Omental fat pad (tissue), 4 donors: ENCODE data around the gene UBE2O. TPM values are rescaled to one million over a fixed set of nuclear protein-coding genes. Genes with fewer than 3 reads are reported as not detected.

Experiments
- ATAC-seq: fragments of 150-250 bp; one replicate; pipeline ENCODE4 v1.9.1; 2016; ENCODE audit warnings: mild to moderate bottlenecking, moderate library complexity; ENCODE audit not compliant: low FRiP score
- DNase-seq: peaks from one replicate; pipeline ENCODE4 v3.0.0-alpha.2; 2019; ENCODE audit warnings: low spot score
- total RNA-seq, 4 donors: library from RNA; depleted of rRNA; stranded (reverse); fragments of >200 nt; gene quantifications; one replicate each; pipeline ENCODE4 v1.1.0, GENCODE V29; 2016
- TF ChIP-seq, protein P1 (sequence below), 3 donors: fragments of 450-650 bp; IDR thresholded peaks; one replicate each; pipeline ENCODE4 v1.5.1; 2016 to 2017; ENCODE audit warnings: antibody characterized with exemption in 3 of 3, mild to moderate bottlenecking in 3 of 3, moderate library complexity in 2 of 3

UBE2O gene
- 10 to 100 TPM; 12.5 to 27.5 (median 20.0) TPM for total RNA-seq

DNA sequence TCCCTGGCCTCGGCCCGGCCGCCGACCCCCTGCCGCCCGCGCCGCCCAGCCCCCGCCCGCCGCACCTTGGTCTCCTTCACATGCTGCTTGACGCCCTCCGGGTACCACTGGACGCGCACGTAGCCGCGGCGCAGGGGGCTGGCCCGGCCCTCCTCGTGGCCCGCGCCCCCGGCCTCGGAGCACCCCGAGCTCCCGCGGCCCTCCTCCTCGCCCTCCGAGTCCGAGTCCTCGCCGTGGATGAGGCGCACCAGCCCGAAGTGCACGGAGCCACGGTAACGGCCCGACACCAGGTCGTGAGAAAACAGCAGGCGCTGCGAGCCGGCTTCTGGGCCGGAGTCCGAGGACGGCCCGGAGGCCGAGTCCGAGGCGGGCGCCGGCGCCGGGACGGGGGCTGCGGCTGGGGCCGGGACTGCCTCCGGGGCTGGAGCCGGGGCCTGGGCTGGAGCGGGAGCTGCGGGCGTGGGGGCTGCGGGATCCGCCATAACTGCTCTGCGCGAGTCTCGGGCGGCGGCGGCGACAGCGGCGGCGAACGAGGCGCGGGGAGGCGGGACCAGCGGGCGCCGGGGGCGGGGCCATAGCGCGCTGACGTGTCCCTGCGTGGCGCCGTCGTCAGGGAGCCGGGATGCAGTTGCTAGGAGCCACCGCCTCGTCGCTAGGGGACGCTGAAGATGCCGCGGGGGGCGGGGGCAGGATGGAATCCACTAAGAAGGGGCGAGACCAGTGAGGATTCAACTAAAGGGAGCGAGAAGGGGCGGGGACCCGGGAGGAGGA lies at the start of gene UBE2O:
Gene UBE2O (minus strand): TSS at position 493 of the 771 bp plus-strand sequence. CDS start 11 bp downstream, at position 482.
- ATAC-seq (peak; percentile 87), DNase-seq (peak; percentile 52)
- TF ChIP-seq, protein P1, sequence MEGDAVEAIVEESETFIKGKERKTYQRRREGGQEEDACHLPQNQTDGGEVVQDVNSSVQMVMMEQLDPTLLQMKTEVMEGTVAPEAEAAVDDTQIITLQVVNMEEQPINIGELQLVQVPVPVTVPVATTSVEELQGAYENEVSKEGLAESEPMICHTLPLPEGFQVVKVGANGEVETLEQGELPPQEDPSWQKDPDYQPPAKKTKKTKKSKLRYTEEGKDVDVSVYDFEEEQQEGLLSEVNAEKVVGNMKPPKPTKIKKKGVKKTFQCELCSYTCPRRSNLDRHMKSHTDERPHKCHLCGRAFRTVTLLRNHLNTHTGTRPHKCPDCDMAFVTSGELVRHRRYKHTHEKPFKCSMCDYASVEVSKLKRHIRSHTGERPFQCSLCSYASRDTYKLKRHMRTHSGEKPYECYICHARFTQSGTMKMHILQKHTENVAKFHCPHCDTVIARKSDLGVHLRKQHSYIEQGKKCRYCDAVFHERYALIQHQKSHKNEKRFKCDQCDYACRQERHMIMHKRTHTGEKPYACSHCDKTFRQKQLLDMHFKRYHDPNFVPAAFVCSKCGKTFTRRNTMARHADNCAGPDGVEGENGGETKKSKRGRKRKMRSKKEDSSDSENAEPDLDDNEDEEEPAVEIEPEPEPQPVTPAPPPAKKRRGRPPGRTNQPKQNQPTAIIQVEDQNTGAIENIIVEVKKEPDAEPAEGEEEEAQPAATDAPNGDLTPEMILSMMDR (IDR thresholded peaks at IDR 0.05): no peak

DNA sequence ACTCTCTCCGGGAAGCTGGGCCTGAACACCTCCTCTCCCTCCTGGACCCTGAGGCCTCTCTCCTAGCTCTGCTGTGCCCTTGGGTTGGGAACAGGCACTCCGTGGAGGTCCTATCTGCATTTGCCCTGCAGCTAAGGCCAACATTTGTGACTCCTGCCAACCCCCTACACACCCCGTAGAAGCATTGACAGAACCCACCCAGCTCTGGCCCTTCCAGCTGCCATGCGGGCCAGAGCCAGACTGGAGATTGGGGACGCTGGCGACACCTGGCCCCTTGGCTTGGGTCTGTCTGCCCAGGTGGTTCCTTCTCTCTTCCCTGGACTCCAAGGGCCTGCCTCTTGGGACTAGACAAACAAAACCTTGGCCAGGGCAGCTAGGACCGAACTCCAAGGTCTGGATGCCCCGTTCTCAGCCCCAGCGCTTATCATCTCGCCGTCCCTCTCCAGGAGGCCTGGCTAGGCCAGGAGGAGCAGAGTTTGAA lies 48.9 kb upstream of the UBE2O start:
- TF ChIP-seq, protein P1 (IDR thresholded peaks at IDR 0.05): no peak
- ATAC-seq: no peak
- no peak for DNase-seq

DNA sequence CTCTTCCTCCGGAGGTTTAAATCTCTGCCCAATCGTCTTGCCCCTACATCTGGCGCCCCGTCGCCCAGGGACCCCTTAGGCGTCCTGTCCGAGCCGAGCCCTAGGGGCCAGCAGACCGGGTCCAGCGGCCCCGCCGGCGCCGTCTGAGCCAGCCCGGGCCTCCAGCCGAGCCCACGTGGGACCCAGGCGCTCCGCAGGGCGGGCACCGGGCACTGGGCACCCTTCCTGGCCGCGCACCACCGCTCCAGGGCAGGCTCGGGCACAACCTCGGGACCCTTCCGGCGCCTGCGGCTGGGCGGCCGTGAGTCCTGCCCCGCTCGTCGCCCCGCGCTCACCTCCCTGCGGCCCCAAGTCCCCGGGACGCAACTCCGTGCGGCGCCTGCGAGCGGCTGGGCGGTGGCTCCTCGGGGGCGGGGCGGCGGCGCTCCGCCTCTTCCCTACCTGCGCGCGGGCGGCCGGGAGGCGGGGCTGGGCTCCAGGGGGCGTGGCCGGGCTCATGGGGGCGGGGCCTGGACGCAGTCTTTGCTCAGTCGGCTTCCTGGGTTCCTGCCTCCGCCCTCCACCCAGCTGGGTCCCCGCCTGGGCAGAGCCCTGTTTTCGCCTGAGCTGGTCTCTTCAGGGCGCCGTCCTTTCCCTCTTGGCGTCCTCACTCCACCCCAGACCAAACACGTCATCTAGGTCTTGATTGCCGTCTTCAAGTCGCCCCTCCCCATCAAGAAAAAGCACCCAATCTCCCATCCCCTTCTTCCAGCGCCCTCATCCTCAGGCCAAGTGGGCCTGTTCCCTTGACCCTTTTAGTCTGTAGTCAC lies 48.3 kb upstream of the UBE2O start, which contains the start of gene RHBDF2:
Gene RHBDF2 (minus strand): TSS at position 406 of the 809 bp plus-strand sequence. CDS start 19,899 bp downstream, outside the sequence.
- DNase-seq (peak; percentile 75), ATAC-seq (peak; percentile 88)
- TF ChIP-seq, protein P1 (IDR thresholded peaks at IDR 0.05): no peak

DNA sequence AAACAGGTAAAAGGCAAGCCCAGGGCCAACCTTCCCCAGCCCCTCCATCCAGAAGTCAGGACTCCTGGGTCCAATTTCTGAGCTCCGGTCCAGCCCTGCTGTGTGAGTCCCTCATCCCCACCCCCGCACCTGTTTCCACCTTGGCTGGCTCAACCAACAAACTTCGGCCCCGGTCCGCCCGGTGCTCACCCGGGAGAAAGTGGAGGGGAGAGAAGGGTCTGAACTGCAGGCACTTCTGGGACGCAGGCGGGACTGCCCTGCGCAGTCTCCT lies 47.7 kb upstream of the UBE2O start:
- TF ChIP-seq, protein P1 (IDR thresholded peaks at IDR 0.05): no peak
- DNase-seq: no peak
- no peak for ATAC-seq

DNA sequence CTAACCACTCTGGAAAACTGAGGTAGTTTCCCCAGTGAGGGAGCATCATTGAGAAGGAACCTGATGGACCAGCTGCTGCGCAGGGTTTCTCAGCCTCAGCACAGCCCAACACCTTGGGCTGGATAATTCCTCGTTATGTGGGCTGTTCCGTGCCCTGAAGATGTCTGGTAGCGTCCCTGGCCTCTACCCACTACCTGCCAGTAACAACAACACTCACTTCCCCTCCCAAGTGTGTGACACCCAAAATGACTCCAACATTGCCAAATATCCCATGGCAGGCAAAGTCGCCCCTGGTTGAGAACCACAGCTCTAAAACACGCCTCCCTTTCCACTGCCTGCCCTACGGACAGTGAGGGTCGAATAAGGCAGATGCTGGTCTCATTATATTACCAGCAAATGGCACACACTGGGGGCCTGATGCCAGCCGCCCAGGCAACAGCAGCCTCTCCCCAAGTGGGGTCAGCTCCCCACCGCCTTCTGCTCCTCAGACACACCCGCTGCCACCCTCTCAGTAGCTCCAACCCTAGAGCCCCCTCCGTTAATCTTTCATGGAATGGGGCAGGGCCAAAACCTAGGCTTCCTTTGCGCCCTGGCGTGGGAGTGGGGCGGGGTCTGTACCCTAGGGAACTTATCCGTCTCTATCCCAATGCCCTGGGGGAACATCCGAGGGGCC lies 47.3 kb upstream of the UBE2O start:
- TF ChIP-seq, protein P1 (IDR thresholded peaks at IDR 0.05): no peak
- DNase-seq (no peak), ATAC-seq (no peak)

DNA sequence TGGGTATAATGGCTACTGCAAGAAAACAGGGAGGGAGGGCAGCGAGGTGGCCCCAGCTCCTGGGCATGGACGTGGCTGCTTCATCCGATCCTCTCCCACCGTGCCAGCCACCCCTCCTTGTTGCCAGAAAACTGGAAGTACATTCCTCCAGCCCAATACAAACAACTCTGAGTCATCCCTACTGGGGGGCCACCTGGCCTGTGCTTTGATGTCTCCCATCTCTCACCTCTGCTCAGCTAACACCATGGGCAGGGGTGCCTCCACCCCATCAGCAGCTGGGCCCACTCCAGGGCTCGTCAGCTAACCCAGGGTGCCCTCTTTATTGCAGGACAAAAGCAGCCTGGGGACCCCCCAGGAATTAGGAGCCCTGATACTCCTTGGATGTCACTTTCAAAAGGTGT lies 46.3 kb upstream of the UBE2O start:
- TF ChIP-seq, protein P1 (IDR thresholded peaks at IDR 0.05): no peak
- ATAC-seq (no peak), DNase-seq (no peak)
